HL-60 (cell line): ENCODE data around the gene RARRES1.
A peak's percentile ranks its signal among the peaks of the same experiment; 100 is the strongest.

Source experiments
- DNase-seq, 2 experiments: peaks; one replicate each; pipeline ENCODE4 v3.0.0-alpha.2; 2010 to 2020; ENCODE audit warnings: low read depth in 1 of 2, low spot score in 1 of 2
- H3K27ac ChIP-seq: fragments of 250-450 bp; sonication (Bioruptor Pico); replicated peaks from 2 replicates; pipeline ENCODE4 v1.5.1; 2020; ENCODE audit warnings: mild to moderate bottlenecking, moderate library complexity
- H3K27me3 ChIP-seq: fragments of 250-450 bp; sonication (Bioruptor Pico); 2 replicates; pipeline ENCODE4 v1.5.1; 2021; ENCODE audit warnings: mild to moderate bottlenecking, moderate library complexity; ENCODE audit not compliant: insufficient read depth, poor library complexity, severe bottlenecking
- H3K4me3 ChIP-seq: replicated peaks from 2 replicates; pipeline ENCODE4 v1.5.1; 2011; ENCODE audit warnings: mild to moderate bottlenecking, control low read depth, low read length; ENCODE audit not compliant: insufficient read depth
- GABPA ChIP-seq: IDR thresholded peaks from 2 replicates; pipeline ENCODE4 v1.6.1; 2012; ENCODE audit warnings: low read depth
- POLR2AphosphoS5 ChIP-seq: IDR thresholded peaks from 2 replicates; pipeline ENCODE4 v1.6.1; 2012; ENCODE audit warnings: low read depth
- SPI1 ChIP-seq: IDR thresholded peaks from 2 replicates; pipeline ENCODE4 v1.6.1; 2012; ENCODE audit warnings: low read depth, mild to moderate bottlenecking, borderline replicate concordance
- TF ChIP-seq, protein P1 (sequence below): IDR thresholded peaks from 2 replicates; pipeline ENCODE4 v1.6.1; 2012; ENCODE audit warnings: low read depth; ENCODE audit not compliant: insufficient replicate concordance
- TF ChIP-seq, protein P2 (sequence below): IDR thresholded peaks from one replicate; pipeline ENCODE4 v1.5.1; 2011; ENCODE audit warnings: low read length, control low read depth, inconsistent platforms; ENCODE audit not compliant: insufficient read depth

The RARRES1 gene

DNA sequence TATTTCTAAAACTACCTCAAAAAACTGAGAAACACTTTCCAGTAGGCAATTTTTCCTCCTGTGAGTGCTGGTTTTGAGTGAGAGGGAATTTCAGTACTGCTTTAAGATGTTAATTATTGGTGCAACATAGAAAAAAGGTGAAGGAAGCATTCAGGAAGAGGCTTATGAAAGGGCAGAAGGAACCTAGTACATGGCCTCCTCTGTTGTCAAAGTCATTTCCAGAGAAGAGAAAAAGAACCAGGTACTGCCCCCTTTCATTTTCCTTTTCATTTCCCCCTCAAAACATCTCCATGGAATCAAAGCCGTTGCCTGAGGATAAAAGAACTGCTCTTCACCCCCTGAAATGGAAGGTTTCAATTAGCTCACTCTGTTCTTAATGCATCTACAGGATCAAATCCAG lies 19.8 kb downstream of the RARRES1 start:
- H3K27ac ChIP-seq = peak overlapping the region; percentile 23; the same call in 1 of the 2 replicates
- no peak for DNase-seq
- no peaks in the 10 kb centered on the region for H3K27me3 ChIP-seq
- no peak overlapping the region for H3K4me3 ChIP-seq
- TF ChIP-seq, protein P1, sequence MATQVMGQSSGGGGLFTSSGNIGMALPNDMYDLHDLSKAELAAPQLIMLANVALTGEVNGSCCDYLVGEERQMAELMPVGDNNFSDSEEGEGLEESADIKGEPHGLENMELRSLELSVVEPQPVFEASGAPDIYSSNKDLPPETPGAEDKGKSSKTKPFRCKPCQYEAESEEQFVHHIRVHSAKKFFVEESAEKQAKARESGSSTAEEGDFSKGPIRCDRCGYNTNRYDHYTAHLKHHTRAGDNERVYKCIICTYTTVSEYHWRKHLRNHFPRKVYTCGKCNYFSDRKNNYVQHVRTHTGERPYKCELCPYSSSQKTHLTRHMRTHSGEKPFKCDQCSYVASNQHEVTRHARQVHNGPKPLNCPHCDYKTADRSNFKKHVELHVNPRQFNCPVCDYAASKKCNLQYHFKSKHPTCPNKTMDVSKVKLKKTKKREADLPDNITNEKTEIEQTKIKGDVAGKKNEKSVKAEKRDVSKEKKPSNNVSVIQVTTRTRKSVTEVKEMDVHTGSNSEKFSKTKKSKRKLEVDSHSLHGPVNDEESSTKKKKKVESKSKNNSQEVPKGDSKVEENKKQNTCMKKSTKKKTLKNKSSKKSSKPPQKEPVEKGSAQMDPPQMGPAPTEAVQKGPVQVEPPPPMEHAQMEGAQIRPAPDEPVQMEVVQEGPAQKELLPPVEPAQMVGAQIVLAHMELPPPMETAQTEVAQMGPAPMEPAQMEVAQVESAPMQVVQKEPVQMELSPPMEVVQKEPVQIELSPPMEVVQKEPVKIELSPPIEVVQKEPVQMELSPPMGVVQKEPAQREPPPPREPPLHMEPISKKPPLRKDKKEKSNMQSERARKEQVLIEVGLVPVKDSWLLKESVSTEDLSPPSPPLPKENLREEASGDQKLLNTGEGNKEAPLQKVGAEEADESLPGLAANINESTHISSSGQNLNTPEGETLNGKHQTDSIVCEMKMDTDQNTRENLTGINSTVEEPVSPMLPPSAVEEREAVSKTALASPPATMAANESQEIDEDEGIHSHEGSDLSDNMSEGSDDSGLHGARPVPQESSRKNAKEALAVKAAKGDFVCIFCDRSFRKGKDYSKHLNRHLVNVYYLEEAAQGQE = no peak
- TF ChIP-seq, protein P2, sequence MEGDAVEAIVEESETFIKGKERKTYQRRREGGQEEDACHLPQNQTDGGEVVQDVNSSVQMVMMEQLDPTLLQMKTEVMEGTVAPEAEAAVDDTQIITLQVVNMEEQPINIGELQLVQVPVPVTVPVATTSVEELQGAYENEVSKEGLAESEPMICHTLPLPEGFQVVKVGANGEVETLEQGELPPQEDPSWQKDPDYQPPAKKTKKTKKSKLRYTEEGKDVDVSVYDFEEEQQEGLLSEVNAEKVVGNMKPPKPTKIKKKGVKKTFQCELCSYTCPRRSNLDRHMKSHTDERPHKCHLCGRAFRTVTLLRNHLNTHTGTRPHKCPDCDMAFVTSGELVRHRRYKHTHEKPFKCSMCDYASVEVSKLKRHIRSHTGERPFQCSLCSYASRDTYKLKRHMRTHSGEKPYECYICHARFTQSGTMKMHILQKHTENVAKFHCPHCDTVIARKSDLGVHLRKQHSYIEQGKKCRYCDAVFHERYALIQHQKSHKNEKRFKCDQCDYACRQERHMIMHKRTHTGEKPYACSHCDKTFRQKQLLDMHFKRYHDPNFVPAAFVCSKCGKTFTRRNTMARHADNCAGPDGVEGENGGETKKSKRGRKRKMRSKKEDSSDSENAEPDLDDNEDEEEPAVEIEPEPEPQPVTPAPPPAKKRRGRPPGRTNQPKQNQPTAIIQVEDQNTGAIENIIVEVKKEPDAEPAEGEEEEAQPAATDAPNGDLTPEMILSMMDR = no peak
- TF ChIP-seq GABPA = no peak
- no peak for TF ChIP-seq SPI1
- no peak for TF ChIP-seq POLR2AphosphoS5

DNA sequence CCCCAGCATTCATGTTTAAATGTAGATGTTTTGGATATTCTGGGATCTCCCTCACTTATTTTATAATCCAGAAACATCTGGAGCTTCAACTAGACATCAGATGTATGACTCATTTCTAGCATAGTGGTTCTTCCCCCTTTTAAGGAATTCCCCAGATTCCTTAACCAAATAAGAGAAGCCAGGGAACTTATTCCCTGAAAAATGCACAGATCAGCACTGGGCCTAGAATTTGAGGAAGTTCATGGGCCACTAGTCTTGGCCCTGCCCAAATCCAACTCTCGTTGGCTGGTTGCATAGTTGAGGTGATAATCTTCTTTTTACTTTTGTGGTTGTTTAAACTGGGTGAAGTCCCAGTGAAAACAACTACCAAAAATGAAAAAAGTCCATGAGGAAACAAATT lies 20.4 kb downstream of the RARRES1 start:
- TF ChIP-seq GABPA (no peak), SPI1 (no peak), POLR2AphosphoS5 (no peak)
- TF ChIP-seq, protein P1 = no peak
- TF ChIP-seq, protein P2 = no peak
- H3K27me3 ChIP-seq = no peaks in the 10 kb centered on the region
- H3K27ac ChIP-seq = no peak overlapping the region
- no peak overlapping the region for H3K4me3 ChIP-seq
- DNase-seq = no peak

DNA sequence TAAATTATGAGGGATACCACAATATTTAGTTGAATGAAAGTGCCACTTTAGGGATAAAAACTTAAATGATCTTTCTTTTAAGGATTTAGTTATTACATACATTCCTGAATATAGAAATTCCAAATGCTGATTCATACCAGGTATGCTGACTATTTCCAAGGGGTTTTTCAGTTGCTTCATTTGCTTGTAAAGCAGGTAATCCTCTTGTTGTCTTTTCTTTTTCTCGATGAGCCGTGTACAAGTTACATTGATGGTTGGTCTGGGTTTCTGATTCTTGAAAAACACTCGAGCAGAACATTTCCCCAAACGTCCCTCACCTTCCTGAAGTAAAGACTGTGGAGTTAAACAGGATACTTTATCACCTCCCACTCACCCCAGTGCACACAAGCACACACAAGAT lies 21.7 kb downstream of the RARRES1 start:
- no peak overlapping the region for H3K27ac ChIP-seq
- TF ChIP-seq, protein P1 = no peak
- TF ChIP-seq POLR2AphosphoS5 = no peak
- TF ChIP-seq, protein P2 = no peak
- no peak for TF ChIP-seq GABPA
- no peak for TF ChIP-seq SPI1

More for the DNA sequence above, 21.7 kb downstream of the RARRES1 start:
- no peak overlapping the region for H3K4me3 ChIP-seq
- no peaks in the 10 kb centered on the region for H3K27me3 ChIP-seq
- DNase-seq = no peak
